ENCODE data around the gene TFR2. TPM values are rescaled to one million over a fixed set of nuclear protein-coding genes. Genes with fewer than 3 reads are reported as not detected.

Gene TFR2
- total and polyA plus RNA-seq, 4 donors = 0.45 to 2.1 TPM; not detected in 2

DNA sequence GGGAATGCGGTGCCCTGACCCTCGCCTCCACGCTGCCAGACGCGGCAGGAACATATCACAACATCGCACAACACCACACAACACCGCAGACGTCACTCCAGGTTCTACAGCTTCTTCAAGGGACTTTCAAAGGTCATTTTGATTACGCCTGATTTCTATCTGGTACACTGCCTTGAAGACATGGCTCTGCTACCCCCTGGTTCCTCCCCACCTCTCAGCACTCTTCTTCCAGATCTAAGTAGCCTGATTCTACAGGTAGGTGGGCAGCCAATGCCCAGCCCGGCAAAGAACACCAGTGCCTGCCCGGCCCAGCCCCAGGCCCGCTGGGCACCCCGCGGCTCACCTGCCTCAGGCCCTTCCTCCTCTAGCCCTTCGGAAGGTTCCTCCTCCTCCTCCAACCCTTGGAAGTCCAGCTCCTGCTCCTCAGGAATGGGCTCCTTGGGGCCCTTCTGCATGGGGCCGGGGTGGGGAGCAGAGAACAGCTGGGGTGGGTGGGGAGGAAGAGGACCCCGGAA is 44.3 kb upstream of the TFR2 start:
- H3K4me3 ChIP-seq (ENCODE audit: low read length in 2 of 2) = no peak overlapping the region
- WGBS, 2 donors = 90 to 94% methylated on average over 17 of the region's 17 CpGs
- DNase-seq (no peak), ATAC-seq (ENCODE audit: low FRiP score) (no peak)
- H3K9me3 ChIP-seq (ENCODE audit: control insufficient read depth, low read length) = no peaks in the 10 kb centered on the region
- H3K4me1 ChIP-seq (ENCODE audit: control insufficient read depth in 1 of 2, insufficient read depth in 2 of 2, low read length in 2 of 2) = no peaks in the 10 kb centered on the region
- peaks cover 2 to 8% of the 10 kb centered on the region in 2 donors for H3K36me3 ChIP-seq (ENCODE audit: control insufficient read depth in 1 of 2, insufficient read depth in 2 of 2, low read length in 1 of 2)
- intact Hi-C loops (cut with DNase I) = loop anchor here in 1 of 2 donors (5.0 kb wide), 1 partner anchor 98 kb away; the partner anchor contains the start of genes FBXO24 and LRCH4
- H3K27me3 ChIP-seq (ENCODE audit: control insufficient read depth in 1 of 2, insufficient read depth in 2 of 2, low read length in 1 of 2) = no peaks in the 10 kb centered on the region
- H3K27ac ChIP-seq (ENCODE audit: low read depth in 1 of 2, low read length in 2 of 2) = no peak overlapping the region

DNA sequence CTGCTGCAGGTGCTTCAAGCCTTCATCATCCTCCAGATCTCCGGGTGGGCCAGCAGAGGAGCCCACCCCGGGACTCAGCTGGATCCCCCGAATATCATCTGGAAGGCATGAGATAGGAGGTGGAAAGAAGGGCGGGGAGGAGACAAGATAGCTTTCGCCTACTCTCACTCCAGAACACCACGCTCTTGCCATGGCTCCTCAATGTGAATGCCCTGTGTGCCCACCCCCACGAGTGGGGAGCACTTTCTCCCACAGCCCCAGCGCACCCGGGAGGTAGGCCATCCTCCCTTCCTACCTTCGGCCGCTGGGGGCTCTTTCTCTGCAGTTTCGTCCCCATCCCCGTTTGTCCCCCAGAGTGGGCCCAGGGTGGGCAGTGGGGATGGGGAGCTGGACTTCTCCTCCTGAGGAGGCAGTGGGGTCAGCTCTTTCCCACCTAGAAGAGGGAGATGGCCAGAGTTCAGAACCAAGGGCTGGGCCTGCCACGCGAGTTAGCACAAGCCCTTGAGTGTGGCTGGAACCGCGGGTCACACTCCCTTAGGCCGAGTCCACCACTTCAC is 43.8 kb upstream of the TFR2 start:
- H3K9me3 ChIP-seq (ENCODE audit: control insufficient read depth, low read length) = no peaks in the 10 kb centered on the region
- no peak for ATAC-seq (ENCODE audit: low FRiP score)
- no peaks in the 10 kb centered on the region for H3K4me1 ChIP-seq (ENCODE audit: control insufficient read depth in 1 of 2, insufficient read depth in 2 of 2, low read length in 2 of 2)
- WGBS, 2 donors = 87 to 90% methylated on average over 16 to 18 of the region's 18 CpGs
- H3K36me3 ChIP-seq (ENCODE audit: control insufficient read depth in 1 of 2, insufficient read depth in 2 of 2, low read length in 1 of 2) = peaks cover 2 to 8% of the 10 kb centered on the region in 2 donors
- no peak overlapping the region for H3K4me3 ChIP-seq (ENCODE audit: low read length in 2 of 2)
- DNase-seq = no peak
- H3K27ac ChIP-seq (ENCODE audit: low read depth in 1 of 2, low read length in 2 of 2) = no peak overlapping the region
- no peaks in the 10 kb centered on the region for H3K27me3 ChIP-seq (ENCODE audit: control insufficient read depth in 1 of 2, insufficient read depth in 2 of 2, low read length in 1 of 2)
- intact Hi-C loops (cut with DNase I) = loop anchor here in 1 of 2 donors (5.0 kb wide), 1 partner anchor 98 kb away; the partner anchor contains the start of genes FBXO24 and LRCH4

DNA sequence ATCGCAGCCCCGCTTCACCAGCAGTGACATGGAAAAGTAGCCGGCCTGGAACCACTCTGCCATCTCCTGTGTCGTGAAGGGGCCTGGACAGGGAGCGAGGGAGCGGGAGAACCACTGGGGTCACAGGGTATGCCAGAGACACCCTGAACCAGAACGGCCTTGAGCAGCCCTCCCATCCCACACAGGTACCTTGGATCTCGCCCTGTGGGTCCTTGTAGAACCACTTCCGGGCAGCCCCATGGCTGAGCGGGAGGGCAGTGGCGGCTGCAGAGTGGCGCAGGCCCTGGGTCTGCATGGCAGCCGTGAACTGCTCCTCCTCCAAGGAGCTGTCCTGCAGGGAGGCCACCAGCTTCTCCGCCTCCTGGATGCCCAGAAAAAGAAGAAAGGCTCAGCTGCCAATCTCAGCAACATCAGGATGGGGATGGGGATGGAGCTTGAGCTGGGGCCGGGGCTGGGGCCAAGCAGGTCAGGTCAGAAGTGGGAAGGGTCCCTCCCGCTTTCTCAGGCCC is 43.2 kb upstream of the TFR2 start:
- Histone ChIP-seq H3K36me3 (ENCODE audit: control insufficient read depth in 1 of 2, insufficient read depth in 2 of 2, low read length in 1 of 2) (peaks cover 2 to 8% of the 10 kb centered on the region in 2 donors), H3K27me3 (ENCODE audit: control insufficient read depth in 1 of 2, insufficient read depth in 2 of 2, low read length in 1 of 2) (no peaks in the 10 kb centered on the region), H3K27ac (ENCODE audit: low read depth in 1 of 2, low read length in 2 of 2) (no peak overlapping the region), H3K4me3 (ENCODE audit: low read length in 2 of 2) (no peak overlapping the region), H3K4me1 (ENCODE audit: control insufficient read depth in 1 of 2, insufficient read depth in 2 of 2, low read length in 2 of 2) (no peaks in the 10 kb centered on the region), H3K9me3 (ENCODE audit: control insufficient read depth, low read length) (no peaks in the 10 kb centered on the region)
- no peak for DNase-seq
- 91% methylated on average over 16 of the region's 16 CpGs for WGBS, 2 donors
- ATAC-seq (ENCODE audit: low FRiP score) = no peak
- intact Hi-C loops (cut with DNase I) = loop anchor here in 1 of 2 donors (5.0 kb wide), 1 partner anchor 97 kb away; the partner anchor contains the start of genes FBXO24 and LRCH4

DNA sequence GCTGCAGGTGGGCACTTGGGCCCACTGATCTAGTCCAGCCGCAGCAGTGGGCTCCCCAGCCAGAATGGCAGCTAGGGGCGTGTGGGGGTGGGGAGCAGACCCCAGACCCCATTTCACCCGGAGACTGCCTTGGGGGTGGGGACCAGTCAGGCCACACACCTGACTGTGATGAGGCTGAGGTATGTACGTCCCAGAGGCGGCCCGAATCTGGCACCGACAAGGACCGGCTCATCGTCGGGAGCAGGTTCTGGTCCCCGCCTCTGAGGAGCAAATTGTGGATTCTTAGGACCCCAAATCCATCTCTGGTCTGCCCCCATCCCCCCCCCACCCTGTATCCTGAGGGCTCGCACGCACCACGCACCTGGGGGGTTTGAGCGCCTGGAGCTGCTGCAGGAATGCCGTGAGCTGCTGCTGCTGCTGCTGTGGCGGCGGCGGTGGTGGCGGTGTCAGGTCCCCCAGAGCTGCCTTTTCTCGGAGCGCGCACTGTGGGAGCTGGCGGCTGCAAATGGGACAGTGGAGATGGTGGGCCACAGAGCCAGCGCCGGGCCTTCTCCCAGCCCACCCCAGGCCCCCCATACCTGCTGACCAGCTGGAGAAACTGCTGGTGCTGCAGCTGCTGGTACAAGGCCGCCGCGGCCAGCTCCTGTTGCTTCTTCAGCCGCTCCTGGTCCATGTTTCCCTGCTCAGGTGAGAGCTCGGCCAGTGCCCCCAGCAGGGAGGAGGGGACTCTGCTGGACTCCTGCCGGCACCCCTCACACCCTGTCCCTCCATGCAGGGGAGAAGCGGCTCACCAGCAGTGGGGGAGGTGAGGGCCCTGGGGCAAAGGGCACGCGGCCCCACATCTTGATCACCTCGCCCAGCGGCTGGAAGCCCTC is 42.5 kb upstream of the TFR2 start:
- 90 to 92% methylated on average over 33 to 37 of the region's 37 CpGs for WGBS, 2 donors
- ATAC-seq (ENCODE audit: low FRiP score) (no peak), DNase-seq (no peak)
- intact Hi-C loops (cut with DNase I) = no loop called here
- Histone ChIP-seq H3K9me3 (ENCODE audit: control insufficient read depth, low read length) (no peaks in the 10 kb centered on the region), H3K36me3 (ENCODE audit: control insufficient read depth in 1 of 2, insufficient read depth in 2 of 2, low read length in 1 of 2) (peaks cover 2 to 8% of the 10 kb centered on the region in 2 donors), H3K27ac (ENCODE audit: low read depth in 1 of 2, low read length in 2 of 2) (no peak overlapping the region), H3K27me3 (ENCODE audit: control insufficient read depth in 1 of 2, insufficient read depth in 2 of 2, low read length in 1 of 2) (no peaks in the 10 kb centered on the region), H3K4me1 (ENCODE audit: control insufficient read depth in 1 of 2, insufficient read depth in 2 of 2, low read length in 2 of 2) (no peaks in the 10 kb centered on the region), H3K4me3 (ENCODE audit: low read length in 2 of 2) (no peak overlapping the region)

- Histone ChIP-seq H3K9me3 (ENCODE audit: control insufficient read depth, low read length) (no peaks in the 10 kb centered on the region), H3K4me3 (ENCODE audit: low read length in 2 of 2) (no peak overlapping the region), H3K27me3 (ENCODE audit: control insufficient read depth in 1 of 2, insufficient read depth in 2 of 2, low read length in 1 of 2) (no peaks in the 10 kb centered on the region), H3K36me3 (ENCODE audit: control insufficient read depth in 1 of 2, insufficient read depth in 2 of 2, low read length in 1 of 2) (peaks cover 2 to 10% of the 10 kb centered on the region in 2 donors), H3K4me1 (ENCODE audit: control insufficient read depth in 1 of 2, insufficient read depth in 2 of 2, low read length in 2 of 2) (no peaks in the 10 kb centered on the region), H3K27ac (ENCODE audit: low read depth in 1 of 2, low read length in 2 of 2) (no peak overlapping the region)
- DNase-seq = no peak
- intact Hi-C loops (cut with DNase I) = no loop called here
- 80 to 82% methylated on average over 24 to 28 of the region's 28 CpGs for WGBS, 2 donors
- no peak for ATAC-seq (ENCODE audit: low FRiP score)
Measured at GRCh38 chr7:100682991-100683658, 41.8 kb upstream of the TFR2 start.

- 74 to 75% methylated on average over 25 of the region's 25 CpGs for WGBS, 2 donors
- Histone ChIP-seq H3K4me3 (ENCODE audit: low read length in 2 of 2) (no peak overlapping the region), H3K27ac (ENCODE audit: low read depth in 1 of 2, low read length in 2 of 2) (no peak overlapping the region), H3K36me3 (ENCODE audit: control insufficient read depth in 1 of 2, insufficient read depth in 2 of 2, low read length in 1 of 2) (peaks cover 2 to 10% of the 10 kb centered on the region in 2 donors), H3K4me1 (ENCODE audit: control insufficient read depth in 1 of 2, insufficient read depth in 2 of 2, low read length in 2 of 2) (no peaks in the 10 kb centered on the region), H3K9me3 (ENCODE audit: control insufficient read depth, low read length) (no peaks in the 10 kb centered on the region), H3K27me3 (ENCODE audit: control insufficient read depth in 1 of 2, insufficient read depth in 2 of 2, low read length in 1 of 2) (no peaks in the 10 kb centered on the region)
- ATAC-seq (ENCODE audit: low FRiP score) = no peak
- DNase-seq = no peak
- intact Hi-C loops (cut with DNase I) = no loop called here
Measured at GRCh38 chr7:100682228-100682741, 40.9 kb upstream of the TFR2 start.

DNA sequence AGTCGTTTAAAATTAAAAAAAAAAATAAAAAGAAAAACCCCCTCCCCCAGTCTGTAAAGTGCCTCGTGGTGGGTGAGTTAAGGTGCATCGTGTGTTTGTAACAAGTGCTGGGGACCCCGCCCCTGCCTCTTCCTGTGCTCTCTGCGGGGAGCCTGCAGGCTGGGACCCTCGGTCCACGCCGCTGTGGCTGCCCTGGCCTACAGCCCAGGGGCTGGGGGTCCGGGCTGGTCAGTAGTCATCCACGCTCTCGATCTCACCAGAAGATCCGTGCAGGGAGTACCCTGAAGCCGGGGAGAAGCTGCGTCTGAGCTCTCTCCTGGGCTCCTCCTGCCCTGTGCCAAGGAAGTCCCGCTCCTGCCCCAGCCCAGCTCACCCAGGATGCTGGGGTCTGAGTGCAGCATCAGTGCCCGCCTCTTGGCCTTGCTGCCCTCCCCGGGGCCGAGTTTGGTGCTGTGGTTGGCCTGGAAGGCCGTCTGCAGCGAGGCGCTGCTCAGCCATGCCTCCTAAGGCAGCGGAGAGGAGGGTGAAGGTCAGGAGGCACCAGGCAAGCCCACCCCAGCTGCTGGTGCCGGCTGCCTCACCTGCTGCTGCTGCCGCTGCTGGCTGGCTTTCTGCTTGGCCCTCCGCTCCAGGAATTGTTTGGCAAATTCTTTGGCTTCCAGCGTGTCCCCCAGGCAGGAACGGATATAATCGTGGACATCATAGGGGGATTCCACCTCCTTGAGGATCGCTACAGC is 40.3 kb upstream of the TFR2 start:
- Histone ChIP-seq H3K4me1 (ENCODE audit: control insufficient read depth in 1 of 2, insufficient read depth in 2 of 2, low read length in 2 of 2) (no peaks in the 10 kb centered on the region), H3K9me3 (ENCODE audit: control insufficient read depth, low read length) (no peaks in the 10 kb centered on the region), H3K4me3 (ENCODE audit: low read length in 2 of 2) (no peak overlapping the region), H3K36me3 (ENCODE audit: control insufficient read depth in 1 of 2, insufficient read depth in 2 of 2, low read length in 1 of 2) (peaks cover 0 to 13% of the 10 kb centered on the region in 2 donors), H3K27ac (ENCODE audit: low read depth in 1 of 2, low read length in 2 of 2) (no peak overlapping the region), H3K27me3 (ENCODE audit: control insufficient read depth in 1 of 2, insufficient read depth in 2 of 2, low read length in 1 of 2) (no peaks in the 10 kb centered on the region)
- 76% methylated on average over 29 of the region's 29 CpGs for WGBS, 2 donors
- ATAC-seq (ENCODE audit: low FRiP score) = no peak
- DNase-seq = no peak
- intact Hi-C loops (cut with DNase I) = no loop called here
